ENCODE measurements around the gene UBL7. TPM values are rescaled to one million over a fixed set of nuclear protein-coding genes. Genes with fewer than 3 reads are reported as not detected.

The UBL7 gene
- total and polyA plus RNA-seq, 2 of the 8 experiments (the other 6 are each of a cell fraction or from before 2014, with no cell fraction given) = 71.5 to 183 TPM

DNA sequence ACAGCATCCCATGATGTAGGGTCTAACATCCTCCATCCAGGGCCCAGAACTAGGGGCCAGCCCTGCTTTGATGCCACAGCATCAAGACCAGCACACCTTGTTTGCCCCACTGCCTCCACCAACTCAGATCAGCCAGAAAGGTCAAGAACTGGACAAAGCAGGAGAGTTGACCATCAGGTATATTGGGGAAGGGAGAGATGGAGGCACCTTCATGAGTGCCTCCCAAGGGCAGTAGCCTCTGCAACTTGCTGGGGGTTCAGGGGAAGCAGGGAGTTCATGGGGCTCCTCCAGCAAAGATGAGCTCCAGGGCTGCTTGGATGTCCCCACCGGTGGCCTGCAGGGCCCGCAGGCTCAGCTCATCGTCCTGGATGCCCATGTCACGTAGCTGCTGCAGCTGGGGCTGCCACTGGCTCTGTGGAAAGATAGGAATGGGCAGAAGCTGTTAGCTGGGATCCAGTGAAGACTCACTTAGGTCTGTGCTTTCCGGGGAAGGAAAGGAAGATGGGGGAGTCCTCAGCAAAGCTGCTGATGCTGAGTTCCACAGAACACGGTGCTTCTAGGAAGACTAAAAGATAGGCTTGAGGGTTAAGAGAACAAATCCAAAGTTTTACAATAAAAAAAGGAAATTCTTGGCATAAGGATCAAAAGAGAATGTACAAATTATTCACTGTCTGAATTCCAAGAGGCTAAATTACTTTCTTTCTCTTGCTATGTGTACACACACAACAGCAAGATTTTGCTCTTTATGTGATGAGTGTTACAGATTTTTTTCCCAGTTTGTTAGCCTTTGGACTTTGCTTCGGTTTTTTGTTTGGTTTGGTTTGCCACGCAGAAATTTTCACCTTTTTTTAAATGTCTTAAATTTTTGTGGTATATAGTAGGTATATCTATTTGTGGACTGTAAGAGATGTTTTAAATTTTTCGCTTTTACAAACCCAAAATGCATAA is 14.9 kb downstream of the UBL7 start:
- Histone ChIP-seq H2BK120ac (replicated peaks; ENCODE audit: low read depth, low read length) (no peak overlapping the region), H3K4ac (replicated peaks; ENCODE audit: insufficient read length, low read depth, low read length) (no peak overlapping the region), H2BK20ac (ENCODE audit: low read length) (no peak overlapping the region), H2BK12ac (ENCODE audit: low read depth, low read length) (no peak overlapping the region), H4K8ac (ENCODE audit: extremely low read depth, insufficient read depth, low read length) (no peak overlapping the region), H2BK5ac (ENCODE audit: low read depth, low read length) (no peak overlapping the region), H3K9me3 (ENCODE audit: insufficient read depth in 2 of 2, low read depth in 1 of 2, low read length in 1 of 2) (no peaks in the 10 kb centered on the region), H4K20me1 (replicated peaks in 1 of 2; ENCODE audit: control insufficient read depth in 1 of 2, insufficient read depth in 2 of 2, low read length in 2 of 2) (peaks cover 0 to 4% of the 10 kb centered on the region in 2 experiments), H3K56ac (replicated peaks; ENCODE audit: insufficient read length, low read depth, low read length) (no peak overlapping the region), H3K18ac (ENCODE audit: extremely low read depth, low read length) (no peak overlapping the region), H3K36me3 (ENCODE audit: control insufficient read depth in 2 of 4, insufficient read depth in 4 of 4, low read length in 3 of 4) (peaks cover 3 to 32% (median 16%) of the 10 kb centered on the region in 4 experiments; a peak in 7 of 8 replicates), H4K5ac (ENCODE audit: insufficient read length, low read depth, low read length) (no peak overlapping the region), H3K79me1 (ENCODE audit: low read depth, low read length) (no peaks in the 10 kb centered on the region), H3K79me2 (ENCODE audit: control insufficient read depth in 1 of 2, insufficient read depth in 2 of 2, low read length in 2 of 2) (no peaks in the 10 kb centered on the region), H3K14ac (ENCODE audit: insufficient read length) (no peak overlapping the region), H3K9ac (replicated peaks in 1 of 4; ENCODE audit: extremely low read depth in 1 of 4, low read depth in 3 of 4, low read length in 3 of 4) (no peak overlapping the region), H2BK15ac (ENCODE audit: low read length) (no peak overlapping the region), H2AK5ac (ENCODE audit: low read depth, low read length) (no peak overlapping the region), H3K23ac (ENCODE audit: insufficient read length) (no peak overlapping the region), H3K27ac (ENCODE audit: low read depth, low read length) (no peak overlapping the region), H3K27me3 (replicated peaks in 1 of 4; ENCODE audit: control insufficient read depth in 3 of 4, extremely low read depth in 1 of 4, insufficient read depth in 3 of 4, low read length in 3 of 4) (no peaks in the 10 kb centered on the region), H3K4me1 (replicated peaks in 1 of 4; ENCODE audit: control insufficient read depth in 3 of 4, insufficient read depth in 4 of 4, low read length in 3 of 4) (no peaks in the 10 kb centered on the region; a peak in 1 of 7 replicates), H4K91ac (replicated peaks; ENCODE audit: insufficient read length, low read length) (no peak overlapping the region), H2AFZ (ENCODE audit: low read length) (no peak overlapping the region), H3K23me2 (ENCODE audit: low read depth, low read length) (no peaks in the 10 kb centered on the region), H3K4me2 (ENCODE audit: insufficient read depth in 1 of 2, low read depth in 2 of 2, low read length in 2 of 2) (no peak overlapping the region), H3K4me3 (ENCODE audit: extremely low read depth in 1 of 4, insufficient read depth in 2 of 4, low read depth in 3 of 4, low read length in 4 of 4) (no peak overlapping the region)
- FAIRE-seq = no peak
- TF ChIP-seq SP4 (IDR thresholded peaks at IDR 0.05; ENCODE audit: low read length) (no peak), CBX5 (IDR thresholded peaks at IDR 0.05; ENCODE audit: low read depth, low read length) (no peak), RBBP5 (IDR thresholded peaks at IDR 0.05; ENCODE audit: borderline replicate concordance, low read depth, low read length) (no peak), RXRA (IDR thresholded peaks at IDR 0.05; ENCODE audit: insufficient read depth, low read depth, low read length) (no peak)
- ChIA-PET CTCF (ENCODE audit: partially characterized antibody) (interaction anchor here (0.8 to 41.3 kb wide), 4 partner anchors 27 to 66 kb away, joined by 3 to 1311 read pairs (median 4); partner anchors contain the start of gene CYP11A1), POLR2A (ENCODE audit: partially characterized antibody) (interaction anchor here (0.6 to 1.1 kb wide), 2 partner anchors 15 to 298 kb away, joined by 3 to 5 read pairs; partner anchors contain the start of gene UBL7)
- WGBS, 2 experiments (ENCODE audit: extremely low coverage in 1 of 2, insufficient coverage in 1 of 2, insufficient read length in 1 of 2, insufficient replicate concordance in 2 of 2, low coverage in 1 of 2, low lambda C conversion rate in 2 of 2, missing lambda C conversion rate in 1 of 2) = 90% methylated on average over 9 of the region's 9 CpGs; no CpG with 5 or more reads in 1 of the 2 experiments
- DNase-seq (ENCODE audit: low read depth in 1 of 2, low spot score in 2 of 2) = no peak

All from H1 (cell line).